ENCODE results near the gene POLD3. TPM values are rescaled to one million over a fixed set of nuclear protein-coding genes. Genes with fewer than 3 reads are reported as not detected.
"Not testable (repeated sequence)": the region's sequence is repeated elsewhere in the genome, so short reads cannot be mapped to it uniquely, and the experiment has no call there.

The POLD3 gene
- total RNA-seq, 1 donor from 2014 or later: 16.3 TPM

- peaks cover 6% of the 10 kb centered on the region for H3K27me3 Mint-ChIP-seq
- ChIA-PET POLR2A (interaction anchor here (0.6 kb wide), 1 partner anchor 61 kb away, joined by 6 read pairs; no protein-coding TSS in a partner anchor), CTCF (no interaction called here)
- no peak overlapping the region for H3K27ac Mint-ChIP-seq
- peaks cover 4% of the 10 kb centered on the region for H3K4me1 Mint-ChIP-seq
- TF ChIP-seq, protein P1, sequence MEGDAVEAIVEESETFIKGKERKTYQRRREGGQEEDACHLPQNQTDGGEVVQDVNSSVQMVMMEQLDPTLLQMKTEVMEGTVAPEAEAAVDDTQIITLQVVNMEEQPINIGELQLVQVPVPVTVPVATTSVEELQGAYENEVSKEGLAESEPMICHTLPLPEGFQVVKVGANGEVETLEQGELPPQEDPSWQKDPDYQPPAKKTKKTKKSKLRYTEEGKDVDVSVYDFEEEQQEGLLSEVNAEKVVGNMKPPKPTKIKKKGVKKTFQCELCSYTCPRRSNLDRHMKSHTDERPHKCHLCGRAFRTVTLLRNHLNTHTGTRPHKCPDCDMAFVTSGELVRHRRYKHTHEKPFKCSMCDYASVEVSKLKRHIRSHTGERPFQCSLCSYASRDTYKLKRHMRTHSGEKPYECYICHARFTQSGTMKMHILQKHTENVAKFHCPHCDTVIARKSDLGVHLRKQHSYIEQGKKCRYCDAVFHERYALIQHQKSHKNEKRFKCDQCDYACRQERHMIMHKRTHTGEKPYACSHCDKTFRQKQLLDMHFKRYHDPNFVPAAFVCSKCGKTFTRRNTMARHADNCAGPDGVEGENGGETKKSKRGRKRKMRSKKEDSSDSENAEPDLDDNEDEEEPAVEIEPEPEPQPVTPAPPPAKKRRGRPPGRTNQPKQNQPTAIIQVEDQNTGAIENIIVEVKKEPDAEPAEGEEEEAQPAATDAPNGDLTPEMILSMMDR (IDR thresholded peaks at IDR 0.05): no peak
- intact Hi-C loops (cut with micrococcal nuclease): no loop called here
- no peak overlapping the region for H3K4me3 Mint-ChIP-seq
- no peak for DNase-seq
- no peak for ATAC-seq (ENCODE audit: low read depth)
- no peaks in the 10 kb centered on the region for H3K36me3 Mint-ChIP-seq (ENCODE audit: low read depth)
- H3K9me3 Mint-ChIP-seq: no peaks in the 10 kb centered on the region
These were observed 15.2 kb upstream of the POLD3 start for GRCh38 chr11:74577181-74577580.

GRCh38 chr11:74577624-74578396, 14.6 kb upstream of the POLD3 start:
- H3K27ac Mint-ChIP-seq: no peak overlapping the region
- peaks cover 4% of the 10 kb centered on the region for H3K4me1 Mint-ChIP-seq
- ChIA-PET CTCF (no interaction called here), POLR2A (no interaction called here)
- DNase-seq: no peak
- TF ChIP-seq, protein P1 (IDR thresholded peaks at IDR 0.05): no peak
- no peaks in the 10 kb centered on the region for H3K36me3 Mint-ChIP-seq (ENCODE audit: low read depth)
- H3K27me3 Mint-ChIP-seq: peaks cover 1% of the 10 kb centered on the region
- no peak for ATAC-seq (ENCODE audit: low read depth)
- H3K9me3 Mint-ChIP-seq: no peaks in the 10 kb centered on the region
- H3K4me3 Mint-ChIP-seq: no peak overlapping the region
- intact Hi-C loops (cut with micrococcal nuclease): no loop called here

- POLR2A ChIA-PET: no interaction called here
- CTCF ChIA-PET: interaction anchor here (1.0 kb wide), 1 partner anchor 9 kb away, joined by 3 read pairs; no protein-coding TSS in a partner anchor
- DNase-seq (no peak), ATAC-seq (ENCODE audit: low read depth) (no peak)
- no peak overlapping the region for H3K27ac Mint-ChIP-seq
- TF ChIP-seq, protein P1 (IDR thresholded peaks at IDR 0.05): no peak
- H3K9me3 Mint-ChIP-seq: no peaks in the 10 kb centered on the region
- no peaks in the 10 kb centered on the region for H3K36me3 Mint-ChIP-seq (ENCODE audit: low read depth)
- no peak overlapping the region for H3K4me3 Mint-ChIP-seq
- H3K4me1 Mint-ChIP-seq: peaks cover 4% of the 10 kb centered on the region
- intact Hi-C loops (cut with micrococcal nuclease): no loop called here
- peaks cover under 1% of the 10 kb centered on the region for H3K27me3 Mint-ChIP-seq
These were observed 12.7 kb upstream of the POLD3 start for GRCh38 chr11:74579577-74580270.

DNA sequence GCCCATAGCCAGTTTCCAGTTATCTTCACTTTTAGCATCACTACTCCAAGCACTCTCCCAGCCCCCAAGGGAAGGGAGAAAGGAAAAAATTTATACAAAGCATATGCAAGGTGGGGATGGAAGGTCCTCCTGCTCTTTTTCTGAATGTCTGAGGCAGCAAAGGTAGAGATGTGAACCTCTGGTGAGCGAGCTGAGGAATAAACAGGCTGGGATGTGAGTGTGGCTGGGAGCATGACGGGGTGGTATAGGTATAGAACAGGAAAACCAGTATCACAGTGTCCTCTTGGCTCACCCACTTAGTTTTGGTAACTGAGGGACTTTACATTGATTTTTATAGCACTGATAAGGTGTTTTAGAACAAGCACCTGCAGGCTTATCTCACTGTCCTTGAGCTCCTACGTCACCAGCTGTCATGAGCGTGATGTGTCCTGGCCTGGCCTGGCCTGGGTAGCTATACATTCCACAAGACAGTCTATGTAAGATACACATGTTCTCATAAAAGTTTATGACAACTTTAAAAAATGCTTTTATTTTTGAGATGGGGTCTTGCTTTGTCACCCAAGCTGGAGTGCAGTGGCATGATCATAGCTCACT, 10.3 kb upstream of the POLD3 start:
- Mint-ChIP-seq H3K36me3 (ENCODE audit: low read depth) (no peaks in the 10 kb centered on the region), H3K27me3 (no peaks in the 10 kb centered on the region), H3K4me1 (peaks cover 4% of the 10 kb centered on the region), H3K9me3 (no peaks in the 10 kb centered on the region), H3K27ac (no peak overlapping the region), H3K4me3 (no peak overlapping the region)
- no peak for ATAC-seq (ENCODE audit: low read depth)
- intact Hi-C loops (cut with micrococcal nuclease): no loop called here
- ChIA-PET POLR2A (interaction anchor here (0.6 kb wide), 1 partner anchor 419 kb away, joined by 6 read pairs; no protein-coding TSS in a partner anchor), CTCF (no interaction called here)
- no peak for DNase-seq
- TF ChIP-seq, protein P1 (IDR thresholded peaks at IDR 0.05): no peak

GRCh38 chr11:74583024-74583624, 9.3 kb upstream of the POLD3 start:
- no peak overlapping the region for H3K4me3 Mint-ChIP-seq
- peaks cover 3% of the 10 kb centered on the region for H3K27me3 Mint-ChIP-seq
- intact Hi-C loops (cut with micrococcal nuclease): no loop called here
- no peak overlapping the region for H3K27ac Mint-ChIP-seq
- TF ChIP-seq, protein P1 (IDR thresholded peaks at IDR 0.05): no peak
- ATAC-seq (ENCODE audit: low read depth) (no peak), DNase-seq (no peak)
- CTCF ChIA-PET: no interaction called here
- POLR2A ChIA-PET: no interaction called here
- peaks cover 4% of the 10 kb centered on the region for H3K4me1 Mint-ChIP-seq
- no peaks in the 10 kb centered on the region for H3K36me3 Mint-ChIP-seq (ENCODE audit: low read depth)
- no peaks in the 10 kb centered on the region for H3K9me3 Mint-ChIP-seq

DNA sequence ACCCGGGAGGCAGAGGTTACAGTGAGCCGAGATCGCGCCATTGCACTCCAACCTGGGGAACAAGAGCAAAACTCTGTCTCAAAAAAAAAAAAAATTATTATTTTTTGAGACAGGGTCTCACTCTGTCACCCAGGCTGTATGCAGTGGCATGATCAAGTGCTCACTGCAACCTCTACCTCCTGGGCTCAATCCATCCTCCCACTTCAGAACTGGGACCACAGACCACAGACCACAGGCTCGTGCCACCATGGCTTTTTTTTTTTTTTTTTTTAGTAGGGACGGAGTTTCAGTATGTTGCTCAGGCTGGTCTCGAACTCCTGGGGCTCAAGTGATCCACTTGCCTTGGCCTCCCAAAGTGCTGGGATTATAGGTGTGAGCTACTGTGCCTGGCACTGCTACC, 1.9 kb upstream of the POLD3 start:
- peaks cover 13% of the 10 kb centered on the region for H3K36me3 Mint-ChIP-seq (ENCODE audit: low read depth)
- DNase-seq; CTCF ChIA-PET; H3K27ac Mint-ChIP-seq; H3K4me3 Mint-ChIP-seq; POLR2A ChIA-PET; ATAC-seq (ENCODE audit: low read depth); H3K27me3 Mint-ChIP-seq; H3K9me3 Mint-ChIP-seq: not testable (repeated sequence)
- intact Hi-C loops (cut with micrococcal nuclease): loop anchor here (5.0 kb wide), 3 partner anchors 193 to 608 kb away; partner anchors contain the start of genes PGM2L1, SPCS2, UCP2 and XRRA1
- H3K4me1 Mint-ChIP-seq: peaks cover 17% of the 10 kb centered on the region
